Suprapubic skin (tissue), 4 donors: Measurements from ENCODE around the gene PTPN1. TPM values are rescaled to one million over a fixed set of nuclear protein-coding genes. Genes with fewer than 3 reads are reported as not detected.

Experiments
- DNase-seq, 2 donors: peaks; one replicate each; pipeline ENCODE4 v3.0.0-alpha.2; 2019; ENCODE audit warnings: low spot score in 2 of 2
- H3K27ac ChIP-seq: fragments of 200-600 bp; sonication (generic); one replicate; pipeline ENCODE4 v1.5.1; 2019
- H3K27me3 ChIP-seq: fragments of 200-600 bp; sonication (generic); one replicate; pipeline ENCODE4 v1.5.1; 2019
- H3K36me3 ChIP-seq: fragments of 200-600 bp; sonication (generic); one replicate; pipeline ENCODE4 v1.5.1; 2019
- H3K4me1 ChIP-seq: fragments of 200-600 bp; sonication (generic); one replicate; pipeline ENCODE4 v1.5.1; 2019
- H3K4me3 ChIP-seq: fragments of 200-600 bp; sonication (generic); one replicate; pipeline ENCODE4 v1.5.1; 2019; ENCODE audit warnings: mild to moderate bottlenecking
- H3K9me3 ChIP-seq: fragments of 200-600 bp; sonication (generic); one replicate; pipeline ENCODE4 v1.5.1; 2019
- EP300 ChIP-seq: sonication (generic); formaldehyde crosslinking; IDR thresholded peaks from one replicate; pipeline ENCODE4 v1.6.1; 2017; ENCODE audit warnings: antibody characterized with exemption
- POLR2A ChIP-seq, 2 donors: fragments of 450-650 bp; IDR thresholded peaks; one replicate each; pipeline ENCODE4 v1.6.1; 2017; ENCODE audit warnings: antibody characterized with exemption in 2 of 2, mild to moderate bottlenecking in 2 of 2, moderate library complexity in 2 of 2
- POLR2AphosphoS5 ChIP-seq, 3 donors: sonication (generic); formaldehyde crosslinking; IDR thresholded peaks; one replicate each; pipeline ENCODE4 v1.6.1; 2017; ENCODE audit warnings: antibody characterized with exemption in 3 of 3
- WGBS: methylation state at CpG from one replicate; pipeline ENCODE4 v1.1.5; 2018; 5-methylcytosine and 5-hydroxymethylcytosine counted together
- total RNA-seq, 4 donors: library from RNA; depleted of rRNA; stranded (reverse); fragments of >200 nt; gene quantifications; one replicate each; pipeline ENCODE4 v1.1.0, GENCODE V29; 2016
- TF ChIP-seq, protein P1 (sequence below), 2 donors: fragments of 200-600 bp in 1 of 2; fragments of 450-650 bp in 1 of 2; sonication (generic) in 1 of 2; IDR thresholded peaks; one replicate each; pipeline ENCODE4 v1.5.1; 2016 to 2019; ENCODE audit warnings: antibody characterized with exemption in 2 of 2, mild to moderate bottlenecking in 1 of 2, moderate library complexity in 1 of 2

Gene PTPN1
- 10 to 100 TPM; 33.4 to 40.9 (median 36.2) TPM for total RNA-seq

- DNase-seq = peak; percentile 99
- no peaks in the 10 kb centered on the region for H3K9me3 ChIP-seq
- H3K36me3 ChIP-seq = no peaks in the 10 kb centered on the region
- under 1% methylated on average over 32 of the region's 64 CpGs for WGBS
- H3K27ac ChIP-seq = peak within 1 kb of the TSS; percentile 93
- peak; percentile 96 to 97 (median 97) for TF ChIP-seq POLR2AphosphoS5 (IDR thresholded peaks at IDR 0.05)
- TF ChIP-seq POLR2A (IDR thresholded peaks at IDR 0.05) = peak; percentile 94 to 98
- no peak for TF ChIP-seq EP300
- TF ChIP-seq, protein P1, sequence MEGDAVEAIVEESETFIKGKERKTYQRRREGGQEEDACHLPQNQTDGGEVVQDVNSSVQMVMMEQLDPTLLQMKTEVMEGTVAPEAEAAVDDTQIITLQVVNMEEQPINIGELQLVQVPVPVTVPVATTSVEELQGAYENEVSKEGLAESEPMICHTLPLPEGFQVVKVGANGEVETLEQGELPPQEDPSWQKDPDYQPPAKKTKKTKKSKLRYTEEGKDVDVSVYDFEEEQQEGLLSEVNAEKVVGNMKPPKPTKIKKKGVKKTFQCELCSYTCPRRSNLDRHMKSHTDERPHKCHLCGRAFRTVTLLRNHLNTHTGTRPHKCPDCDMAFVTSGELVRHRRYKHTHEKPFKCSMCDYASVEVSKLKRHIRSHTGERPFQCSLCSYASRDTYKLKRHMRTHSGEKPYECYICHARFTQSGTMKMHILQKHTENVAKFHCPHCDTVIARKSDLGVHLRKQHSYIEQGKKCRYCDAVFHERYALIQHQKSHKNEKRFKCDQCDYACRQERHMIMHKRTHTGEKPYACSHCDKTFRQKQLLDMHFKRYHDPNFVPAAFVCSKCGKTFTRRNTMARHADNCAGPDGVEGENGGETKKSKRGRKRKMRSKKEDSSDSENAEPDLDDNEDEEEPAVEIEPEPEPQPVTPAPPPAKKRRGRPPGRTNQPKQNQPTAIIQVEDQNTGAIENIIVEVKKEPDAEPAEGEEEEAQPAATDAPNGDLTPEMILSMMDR (IDR thresholded peaks at IDR 0.05) = peak; percentile 21 to 55
- H3K27me3 ChIP-seq = no peaks in the 10 kb centered on the region
- H3K4me3 ChIP-seq = peak within 1 kb of the TSS; percentile 97
- H3K4me1 ChIP-seq = peaks cover 47% of the 10 kb centered on the region
Measured at GRCh38 chr20:50509923-50510705, at the start of gene PTPN1. Gene PTPN1 (plus strand): TSS chr20:50510383. CDS start chr20:50510528, 145 bp downstream.

DNA sequence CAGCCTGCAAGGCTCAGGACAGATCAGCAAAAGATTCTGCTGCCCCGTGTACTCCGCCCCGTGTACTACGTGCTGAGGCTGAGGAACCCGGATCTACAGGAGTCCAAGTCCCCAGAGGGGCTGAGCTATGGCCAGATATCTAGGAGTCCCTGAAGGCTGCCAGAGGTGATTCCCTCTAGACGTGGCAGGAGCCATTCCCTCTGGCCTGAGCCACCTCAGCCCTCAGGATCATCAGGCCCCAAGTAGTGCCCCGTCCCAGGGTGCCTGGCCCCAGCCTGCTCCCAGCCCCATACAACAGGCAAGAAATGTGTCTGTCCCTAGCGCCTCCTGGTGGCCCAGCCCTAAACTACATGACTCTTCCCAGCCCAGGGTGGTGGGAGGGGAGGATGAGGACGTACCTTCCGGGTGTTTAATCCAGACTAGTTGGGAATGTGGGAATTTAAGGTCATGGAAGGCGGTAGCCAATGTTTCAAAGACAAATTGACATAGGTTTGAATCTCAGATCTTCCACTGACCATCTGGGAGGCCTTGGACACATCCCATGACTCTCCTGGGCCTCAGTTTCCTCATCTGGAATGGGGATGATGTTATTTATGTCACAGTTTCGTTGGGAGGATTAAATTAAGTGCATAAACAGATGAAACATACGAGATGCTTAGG is 49.4 kb upstream of the PTPN1 start:
- peak overlapping the region; percentile 9 for H3K27ac ChIP-seq
- H3K4me1 ChIP-seq = peaks cover 20% of the 10 kb centered on the region
- TF ChIP-seq POLR2A (IDR thresholded peaks at IDR 0.05) (no peak), EP300 (no peak), POLR2AphosphoS5 (IDR thresholded peaks at IDR 0.05) (peak in 1 of 3 donors; percentile 22)
- TF ChIP-seq, protein P1 (IDR thresholded peaks at IDR 0.05) = peak; percentile 86 to 93
- H3K4me3 ChIP-seq = no peak overlapping the region
- no peaks in the 10 kb centered on the region for H3K36me3 ChIP-seq
- no peaks in the 10 kb centered on the region for H3K27me3 ChIP-seq
- peak; percentile 94 to 95 for DNase-seq
- no peaks in the 10 kb centered on the region for H3K9me3 ChIP-seq
- 11% methylated on average over 6 of the region's 13 CpGs for WGBS

GRCh38 chr20:50462093-50462690 is 48.0 kb upstream of the PTPN1 start:
- DNase-seq = no peak
- TF ChIP-seq POLR2AphosphoS5 (IDR thresholded peaks at IDR 0.05) (no peak), POLR2A (IDR thresholded peaks at IDR 0.05) (no peak), EP300 (no peak)
- TF ChIP-seq, protein P1 (IDR thresholded peaks at IDR 0.05) = no peak
- Histone ChIP-seq H3K27me3 (no peaks in the 10 kb centered on the region), H3K36me3 (no peaks in the 10 kb centered on the region), H3K4me1 (peaks cover 17% of the 10 kb centered on the region), H3K4me3 (no peak overlapping the region), H3K9me3 (no peaks in the 10 kb centered on the region), H3K27ac (no peak overlapping the region)
- WGBS = 78% methylated on average over 10 of the region's 10 CpGs

DNA sequence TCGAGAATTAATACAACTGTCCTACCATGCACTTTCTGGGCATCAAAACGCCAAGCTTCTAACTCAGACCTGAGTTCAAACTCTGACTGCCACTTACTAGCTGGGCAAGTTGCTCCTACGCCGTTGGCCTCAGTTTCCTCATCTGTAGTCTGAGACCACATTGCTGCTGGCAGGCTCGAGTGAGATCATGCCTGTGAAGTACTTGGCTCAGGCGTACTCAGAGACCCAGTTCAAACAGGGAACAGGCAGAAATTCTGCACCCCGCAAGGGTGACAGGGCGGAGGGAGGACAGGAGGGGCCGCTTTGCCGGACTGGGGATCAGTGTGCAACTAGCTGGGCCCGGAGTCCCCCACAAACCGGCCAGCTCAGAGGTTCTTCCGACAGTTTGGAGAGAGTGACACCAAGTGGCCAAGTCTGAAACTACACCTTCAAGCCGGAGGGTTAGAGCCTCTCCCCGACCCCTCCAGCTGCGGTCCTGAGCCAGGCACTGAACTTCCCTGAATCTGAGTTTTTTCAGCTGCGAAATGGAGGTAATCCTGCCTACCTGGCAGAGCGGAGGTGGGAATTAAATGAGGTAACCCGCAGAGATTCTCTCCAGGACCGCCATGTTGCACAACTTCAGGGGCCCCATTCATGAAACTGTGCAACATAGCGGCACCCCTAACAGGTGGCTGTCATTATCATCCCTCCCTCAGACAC is 46.0 kb upstream of the PTPN1 start:
- Histone ChIP-seq H3K36me3 (no peaks in the 10 kb centered on the region), H3K9me3 (no peaks in the 10 kb centered on the region), H3K27me3 (no peaks in the 10 kb centered on the region), H3K4me3 (no peak overlapping the region), H3K4me1 (peaks cover 17% of the 10 kb centered on the region), H3K27ac (no peak overlapping the region)
- peak; percentile 75 to 84 for DNase-seq
- TF ChIP-seq POLR2A (IDR thresholded peaks at IDR 0.05) = no peak
- TF ChIP-seq, protein P1 (IDR thresholded peaks at IDR 0.05) = peak; percentile 69 to 70
- WGBS = 22% methylated on average over 13 of the region's 21 CpGs
